ENCODE results near the gene ERMARD.

DNA sequence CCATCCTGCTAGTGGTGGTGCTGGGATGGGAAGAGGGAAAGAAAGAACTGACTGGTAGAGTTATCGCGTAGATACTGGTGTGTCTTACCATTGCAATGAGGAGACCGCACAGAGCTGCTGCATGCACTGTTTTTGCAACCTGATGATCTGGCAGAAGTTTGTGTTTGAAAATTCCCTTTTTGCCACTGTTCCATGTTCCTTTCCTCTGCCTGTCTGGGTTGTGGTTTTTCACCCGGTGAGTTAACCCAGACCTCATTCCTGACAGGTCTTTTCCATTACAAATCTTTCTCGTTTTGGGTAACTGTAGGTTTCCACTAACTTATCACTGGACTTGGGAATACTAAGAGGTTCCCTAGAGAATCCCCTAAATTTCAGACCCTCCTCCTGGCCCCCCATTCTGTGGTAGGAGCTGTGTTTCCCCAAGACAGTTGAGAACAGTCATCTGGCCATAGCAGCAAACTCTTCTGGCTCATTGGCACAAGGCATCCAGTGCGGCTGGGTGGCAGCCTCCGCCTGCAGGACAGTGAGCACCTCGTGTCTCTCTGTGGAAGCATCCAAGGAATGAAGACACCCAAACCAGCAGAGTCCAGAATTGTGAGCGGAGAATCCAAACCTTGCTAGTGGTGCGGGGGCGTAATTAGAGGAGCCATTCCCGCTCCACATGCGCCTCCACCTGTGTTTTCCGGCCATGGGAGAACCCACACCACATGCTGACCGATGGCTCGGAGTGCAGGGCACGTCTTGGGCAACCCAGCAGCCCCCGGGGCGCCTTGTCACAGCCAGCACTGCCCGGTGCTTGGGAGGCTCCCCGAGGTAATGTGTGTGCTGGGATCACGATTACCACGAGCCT lies 32.8 kb downstream of the ERMARD start:
- TF ChIP-seq, protein P1, sequence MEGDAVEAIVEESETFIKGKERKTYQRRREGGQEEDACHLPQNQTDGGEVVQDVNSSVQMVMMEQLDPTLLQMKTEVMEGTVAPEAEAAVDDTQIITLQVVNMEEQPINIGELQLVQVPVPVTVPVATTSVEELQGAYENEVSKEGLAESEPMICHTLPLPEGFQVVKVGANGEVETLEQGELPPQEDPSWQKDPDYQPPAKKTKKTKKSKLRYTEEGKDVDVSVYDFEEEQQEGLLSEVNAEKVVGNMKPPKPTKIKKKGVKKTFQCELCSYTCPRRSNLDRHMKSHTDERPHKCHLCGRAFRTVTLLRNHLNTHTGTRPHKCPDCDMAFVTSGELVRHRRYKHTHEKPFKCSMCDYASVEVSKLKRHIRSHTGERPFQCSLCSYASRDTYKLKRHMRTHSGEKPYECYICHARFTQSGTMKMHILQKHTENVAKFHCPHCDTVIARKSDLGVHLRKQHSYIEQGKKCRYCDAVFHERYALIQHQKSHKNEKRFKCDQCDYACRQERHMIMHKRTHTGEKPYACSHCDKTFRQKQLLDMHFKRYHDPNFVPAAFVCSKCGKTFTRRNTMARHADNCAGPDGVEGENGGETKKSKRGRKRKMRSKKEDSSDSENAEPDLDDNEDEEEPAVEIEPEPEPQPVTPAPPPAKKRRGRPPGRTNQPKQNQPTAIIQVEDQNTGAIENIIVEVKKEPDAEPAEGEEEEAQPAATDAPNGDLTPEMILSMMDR (IDR thresholded peaks at IDR 0.05): no peak
- no peak for TF ChIP-seq POLR2A (IDR thresholded peaks at IDR 0.05)

Measured in gastroesophageal sphincter (tissue), 3 donors.